GM21737 (cell line): ENCODE data around the gene RSPH9.
"Not testable (repeated sequence)": the region's sequence is repeated elsewhere in the genome, so short reads cannot be mapped to it uniquely, and the experiment has no call there.

ENCODE experiments used
- ATAC-seq: cut with Tn5 transposase; IDR thresholded peaks from one replicate; pipeline ENCODE4 v1.9.1; 2021; ENCODE audit warnings: mild to moderate bottlenecking, moderate library complexity; ENCODE audit not compliant: unreplicated experiment

Gene RSPH9

GRCh38 chr6:43628393-43629103, 16.3 kb upstream of the RSPH9 start:
- ATAC-seq, result peak; percentile 16

DNA sequence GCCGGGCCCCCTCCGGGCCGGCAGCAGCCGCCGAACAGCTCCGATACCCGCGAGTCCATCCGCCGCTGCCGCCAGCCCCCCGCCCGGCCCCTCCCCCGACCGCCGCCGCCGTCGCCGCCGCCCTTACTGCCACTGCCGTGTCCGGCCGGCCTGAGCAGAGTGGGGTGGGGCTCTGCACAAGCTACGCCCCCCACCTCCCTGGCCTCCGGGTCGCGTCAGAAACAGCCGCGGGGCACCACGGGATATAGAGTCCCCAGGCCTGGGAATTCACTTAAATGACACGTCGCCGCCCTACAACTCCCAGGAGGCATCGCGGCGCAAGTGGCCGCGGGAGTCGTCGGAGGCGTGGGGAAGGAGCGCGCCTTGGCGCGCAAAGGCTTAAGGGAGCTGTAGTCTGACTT, 15.7 kb upstream of the RSPH9 start, which contains the start of gene GTPBP2:
Gene GTPBP2, minus strand, starts transcription at position 161 of the 401 bp plus-strand sequence. Its CDS starts 102 bp downstream, at position 59.
- ATAC-seq, result peak; percentile 81

- peak; percentile 63 for ATAC-seq
These were observed 15.1 kb upstream of the RSPH9 start for GRCh38 chr6:43629505-43630300.

DNA sequence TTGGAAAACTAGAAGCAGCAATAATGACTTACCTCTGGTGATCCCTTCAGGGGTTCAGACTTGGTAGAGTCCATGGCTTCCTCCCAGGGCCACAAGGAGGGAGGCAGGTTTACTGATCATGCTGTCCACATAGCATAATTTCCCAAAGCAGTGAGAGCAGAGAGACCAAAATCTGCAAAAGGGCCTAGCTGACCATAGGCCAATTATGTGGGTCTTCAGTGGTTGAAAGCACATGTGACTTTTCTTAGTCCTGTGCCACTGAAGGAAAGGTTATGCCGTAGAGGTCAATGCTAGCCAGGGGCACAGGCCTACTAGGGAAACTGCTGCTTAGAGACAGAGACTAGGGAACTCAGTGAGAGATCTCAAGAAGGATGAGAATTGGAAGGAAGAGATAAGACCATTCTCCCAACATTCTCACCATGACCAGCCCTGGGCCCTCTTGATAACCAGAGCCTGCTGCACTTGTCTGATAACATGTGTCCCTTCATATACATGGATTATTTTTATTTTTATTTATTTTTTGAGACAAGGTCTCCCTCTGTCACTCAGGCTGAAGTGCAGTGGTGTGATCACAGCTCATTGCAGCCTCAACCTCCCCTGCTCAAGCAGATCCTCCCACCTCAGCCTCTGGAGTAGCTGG, 13.7 kb upstream of the RSPH9 start:
- no peak for ATAC-seq

GRCh38 chr6:43633002-43633401, 11.8 kb upstream of the RSPH9 start:
- not testable (repeated sequence) for ATAC-seq

DNA sequence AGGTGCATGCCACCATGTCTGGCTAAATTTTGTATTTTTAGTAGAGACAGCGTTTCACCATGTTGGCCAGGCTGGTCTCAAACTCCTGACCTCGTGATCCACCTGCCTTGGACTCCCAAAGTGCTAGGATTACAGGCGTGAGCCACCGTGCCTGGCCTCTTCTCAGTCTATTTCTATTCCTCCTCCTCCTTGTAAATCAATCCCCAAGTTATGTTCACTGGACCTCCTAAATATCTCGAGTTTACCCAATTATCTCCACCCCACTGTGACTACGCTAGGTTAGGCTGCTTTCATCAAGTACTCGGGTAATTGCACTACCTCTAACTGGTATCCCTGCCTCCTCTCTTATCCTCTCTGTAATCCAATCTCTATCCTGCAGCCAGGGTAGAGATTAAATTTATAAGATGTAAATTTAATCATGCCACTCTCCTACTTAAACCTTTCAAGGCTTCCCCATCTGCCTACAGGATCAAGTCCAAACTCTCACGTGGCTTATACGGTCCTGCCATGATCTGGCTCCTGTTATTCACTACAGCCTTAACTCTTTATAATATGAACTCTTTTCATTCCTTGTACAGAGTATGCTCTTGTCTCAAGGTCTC, 10.0 kb upstream of the RSPH9 start:
- no peak for ATAC-seq

DNA sequence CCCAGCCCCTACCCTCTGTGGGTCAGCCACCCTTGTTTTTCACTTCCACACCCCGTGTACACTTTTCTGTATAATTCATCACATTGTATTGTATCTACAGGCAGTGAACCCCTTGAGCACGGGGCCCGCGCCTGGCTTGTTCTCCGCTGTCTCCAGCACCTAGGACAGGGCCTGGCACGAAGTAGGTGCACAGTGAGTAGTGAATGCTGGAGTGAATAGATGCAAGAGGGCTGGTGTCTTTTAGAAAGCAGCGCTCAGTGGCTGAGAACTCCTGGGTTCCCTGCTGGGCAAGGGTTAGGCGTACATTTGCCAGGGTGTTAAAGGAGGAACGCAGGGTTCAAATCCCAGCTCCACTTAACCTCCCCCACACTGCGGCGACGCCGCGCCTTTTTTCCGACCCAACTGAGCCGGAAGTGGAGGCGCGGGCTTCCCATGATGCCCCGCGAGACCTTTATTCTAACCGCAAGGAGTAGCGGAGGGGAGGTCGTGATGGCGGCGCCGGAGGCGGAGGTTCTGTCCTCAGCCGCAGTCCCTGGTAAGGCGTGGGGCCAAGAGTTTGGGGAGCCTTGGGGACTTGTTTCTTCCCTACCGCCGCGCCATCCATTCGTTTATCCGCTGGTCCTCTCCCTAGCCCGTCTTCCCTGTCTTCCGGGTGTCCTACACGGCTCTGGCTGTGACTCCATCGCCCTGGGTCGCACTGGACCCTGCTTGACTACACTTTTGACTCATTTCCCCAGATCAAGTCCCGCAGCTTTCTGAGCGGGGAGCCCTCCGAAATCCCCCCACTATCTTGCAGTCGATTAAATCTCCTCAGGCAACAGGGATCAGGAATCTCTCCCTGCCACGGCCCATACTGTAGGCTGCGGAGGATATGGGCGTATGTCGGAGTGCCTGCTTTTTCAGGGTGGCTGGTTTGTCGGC, 9.2 kb upstream of the RSPH9 start, which contains the start of gene MAD2L1BP:
Gene MAD2L1BP, plus strand, starts transcription at position 454 of the 921 bp plus-strand sequence. Its CDS starts 36 bp downstream, at position 490.
- peak; percentile 74 for ATAC-seq

DNA sequence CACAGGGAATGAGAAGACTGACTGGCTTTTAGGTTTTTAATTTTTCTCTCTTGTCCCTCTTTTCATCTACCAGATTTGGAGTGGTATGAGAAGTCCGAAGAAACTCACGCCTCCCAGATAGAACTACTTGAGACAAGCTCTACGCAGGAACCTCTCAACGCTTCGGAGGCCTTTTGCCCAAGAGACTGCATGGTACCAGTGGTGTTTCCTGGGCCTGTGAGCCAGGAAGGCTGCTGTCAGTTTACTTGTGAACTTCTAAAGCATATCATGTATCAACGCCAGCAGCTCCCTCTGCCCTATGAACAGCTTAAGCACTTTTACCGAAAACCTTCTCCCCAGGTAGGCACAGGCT, 8.6 kb upstream of the RSPH9 start:
- no peak for ATAC-seq

DNA sequence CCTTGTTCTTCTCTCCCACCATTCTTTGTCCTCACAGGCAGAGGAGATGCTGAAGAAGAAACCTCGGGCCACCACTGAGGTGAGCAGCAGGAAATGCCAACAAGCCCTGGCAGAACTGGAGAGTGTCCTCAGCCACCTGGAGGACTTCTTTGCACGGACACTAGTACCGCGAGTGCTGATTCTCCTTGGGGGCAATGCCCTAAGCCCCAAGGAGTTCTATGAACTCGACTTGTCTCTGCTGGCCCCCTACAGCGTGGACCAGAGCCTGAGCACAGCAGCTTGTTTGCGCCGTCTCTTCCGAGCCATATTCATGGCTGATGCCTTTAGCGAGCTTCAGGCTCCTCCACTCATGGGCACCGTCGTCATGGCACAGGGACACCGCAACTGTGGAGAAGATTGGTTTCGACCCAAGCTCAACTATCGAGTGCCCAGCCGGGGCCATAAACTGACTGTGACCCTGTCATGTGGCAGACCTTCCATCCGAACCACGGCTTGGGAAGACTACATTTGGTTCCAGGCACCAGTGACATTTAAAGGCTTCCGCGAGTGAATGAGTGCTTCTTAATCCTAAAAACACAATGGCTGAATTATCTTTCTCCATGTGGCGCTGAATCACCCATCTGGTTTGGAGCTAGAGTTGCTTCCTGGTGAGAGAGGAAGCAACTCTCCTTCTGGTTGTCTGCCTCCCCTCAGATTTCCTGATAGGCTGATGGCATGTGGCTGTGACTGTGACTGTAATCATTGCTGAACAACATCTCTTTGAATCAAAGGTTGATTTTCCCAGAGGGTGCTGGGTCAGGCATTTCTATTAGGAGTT, 4.6 kb upstream of the RSPH9 start:
- no peak for ATAC-seq

DNA sequence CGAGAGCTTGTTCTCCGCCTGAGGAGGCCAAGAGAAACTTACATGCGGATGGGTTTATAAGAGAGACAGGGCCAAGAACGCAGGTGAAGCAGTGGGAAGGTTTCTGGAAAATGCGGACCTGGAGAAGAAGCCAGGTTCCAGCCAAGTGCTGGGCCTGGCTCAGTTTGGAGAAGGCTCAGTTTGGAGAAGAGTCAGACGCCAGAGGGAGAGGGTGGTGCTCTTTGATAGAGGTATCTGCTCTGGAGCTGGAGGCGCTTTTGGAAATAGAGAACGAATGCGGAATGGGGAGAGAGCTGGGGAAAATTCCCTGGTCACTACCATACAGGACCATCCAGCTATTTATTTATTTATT, 753 bp downstream of the RSPH9 start:
- ATAC-seq, result no peak

DNA sequence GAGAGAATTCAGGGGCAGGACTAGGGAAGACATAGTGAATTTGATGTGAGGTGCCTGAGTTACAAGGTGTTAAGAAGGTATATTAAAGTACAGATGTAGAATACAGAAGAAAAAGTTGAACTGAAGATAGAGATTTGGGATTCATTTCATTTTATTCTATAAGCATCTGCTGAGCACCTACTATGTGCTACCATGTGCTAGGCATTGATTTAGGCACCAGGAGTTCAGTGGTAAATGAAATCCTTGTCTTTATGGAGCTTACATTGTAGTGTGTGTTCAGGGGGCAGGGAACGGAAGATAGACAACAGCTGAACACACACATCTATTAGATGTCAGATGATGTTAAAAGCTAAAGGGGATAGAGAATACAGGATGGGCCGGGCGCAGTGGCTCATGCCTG, 2.8 kb downstream of the RSPH9 start:
- no peak for ATAC-seq

DNA sequence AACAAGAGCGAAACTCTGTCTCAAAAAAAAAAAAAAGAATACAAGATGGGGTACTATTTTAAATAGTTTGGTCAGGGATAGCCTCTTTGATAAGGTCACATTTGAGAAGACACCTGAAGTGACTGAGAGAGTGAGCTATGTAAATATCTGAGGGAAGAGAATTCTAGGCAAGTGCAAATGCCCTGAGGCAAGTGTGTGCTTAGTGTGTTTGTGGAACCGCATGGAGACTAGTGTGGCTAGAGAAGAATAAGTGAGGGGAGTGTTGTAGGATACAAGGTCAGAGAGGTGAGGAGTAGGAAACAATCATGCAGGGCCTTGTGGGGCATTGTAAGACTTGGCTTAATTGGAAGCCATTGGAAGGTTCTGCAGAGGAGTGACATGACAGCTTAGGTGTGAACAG, 3.4 kb downstream of the RSPH9 start:
- ATAC-seq, result no peak

DNA sequence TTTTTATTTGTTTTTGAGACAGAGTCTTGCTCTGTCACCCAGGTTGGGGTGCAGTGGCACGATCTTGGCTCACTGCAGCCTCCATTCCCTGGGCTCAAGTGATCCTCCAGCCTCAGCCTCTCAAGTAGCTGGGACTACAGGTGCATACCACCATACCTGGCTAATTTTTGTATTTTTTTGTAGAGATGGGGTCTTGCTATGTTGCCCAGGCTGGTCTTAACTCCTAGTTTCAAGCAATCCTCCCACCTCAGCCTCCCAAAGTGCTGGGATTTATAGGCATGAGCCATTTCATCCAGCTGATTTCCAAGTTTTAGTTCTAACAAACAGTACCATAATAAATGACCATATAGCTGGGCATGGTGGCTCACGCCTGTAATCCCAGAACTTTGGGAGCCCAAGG, 8.0 kb downstream of the RSPH9 start:
- not testable (repeated sequence) for ATAC-seq

GRCh38 chr6:43657221-43657802, 12.5 kb downstream of the RSPH9 start:
- ATAC-seq, result no peak

DNA sequence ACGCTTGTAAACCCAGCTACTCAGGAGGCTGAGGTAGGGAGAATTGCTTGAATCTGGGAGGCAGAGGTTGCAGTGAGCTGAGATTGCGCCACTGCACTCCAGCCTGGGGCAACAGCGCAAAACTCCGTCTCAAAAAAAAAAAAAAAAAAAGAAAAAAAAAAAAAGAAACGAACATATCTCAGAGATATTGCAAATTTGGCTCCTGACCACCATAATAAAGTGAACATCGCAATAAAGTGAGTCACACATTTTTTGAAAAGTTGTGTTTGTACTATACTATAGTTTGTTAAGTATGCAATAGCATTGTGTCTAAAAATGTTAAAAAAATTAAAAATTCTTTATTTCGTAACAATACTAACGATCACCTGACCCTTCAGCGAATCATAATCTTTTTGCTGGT, 13.3 kb downstream of the RSPH9 start:
- ATAC-seq, result no peak

DNA sequence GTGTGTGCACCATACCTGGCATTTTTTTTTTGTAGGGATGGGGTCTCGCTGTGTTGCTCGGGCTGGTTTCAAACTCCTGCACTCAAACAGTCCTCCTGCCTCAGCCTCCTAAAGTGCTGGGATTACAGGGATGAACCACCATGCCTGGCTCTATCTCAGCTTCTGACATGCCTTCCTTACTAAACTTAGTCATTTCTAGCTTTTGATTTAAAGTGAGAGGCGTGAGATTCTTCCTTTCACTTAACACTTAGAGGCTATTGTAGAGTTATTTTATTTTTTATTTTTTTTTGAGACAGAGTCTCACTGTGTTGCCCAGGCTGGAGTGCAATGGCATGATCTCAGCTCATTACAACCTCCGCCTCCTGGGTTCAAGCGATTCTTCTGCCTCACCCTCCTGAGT, 18.1 kb downstream of the RSPH9 start:
- not testable (repeated sequence) for ATAC-seq

- no peak for ATAC-seq
These were observed 20.5 kb downstream of the RSPH9 start for GRCh38 chr6:43665376-43665775.

- ATAC-seq, result no peak
These were observed 21.5 kb downstream of the RSPH9 start for GRCh38 chr6:43666196-43666920.
